D341Med (cell line): ENCODE measurements around the gene UBE2A.

Experiments used
- DNase-seq: peaks from one replicate; pipeline ENCODE4 v3.0.0; 2012; ENCODE audit warnings: low spot score

The UBE2A gene

DNA sequence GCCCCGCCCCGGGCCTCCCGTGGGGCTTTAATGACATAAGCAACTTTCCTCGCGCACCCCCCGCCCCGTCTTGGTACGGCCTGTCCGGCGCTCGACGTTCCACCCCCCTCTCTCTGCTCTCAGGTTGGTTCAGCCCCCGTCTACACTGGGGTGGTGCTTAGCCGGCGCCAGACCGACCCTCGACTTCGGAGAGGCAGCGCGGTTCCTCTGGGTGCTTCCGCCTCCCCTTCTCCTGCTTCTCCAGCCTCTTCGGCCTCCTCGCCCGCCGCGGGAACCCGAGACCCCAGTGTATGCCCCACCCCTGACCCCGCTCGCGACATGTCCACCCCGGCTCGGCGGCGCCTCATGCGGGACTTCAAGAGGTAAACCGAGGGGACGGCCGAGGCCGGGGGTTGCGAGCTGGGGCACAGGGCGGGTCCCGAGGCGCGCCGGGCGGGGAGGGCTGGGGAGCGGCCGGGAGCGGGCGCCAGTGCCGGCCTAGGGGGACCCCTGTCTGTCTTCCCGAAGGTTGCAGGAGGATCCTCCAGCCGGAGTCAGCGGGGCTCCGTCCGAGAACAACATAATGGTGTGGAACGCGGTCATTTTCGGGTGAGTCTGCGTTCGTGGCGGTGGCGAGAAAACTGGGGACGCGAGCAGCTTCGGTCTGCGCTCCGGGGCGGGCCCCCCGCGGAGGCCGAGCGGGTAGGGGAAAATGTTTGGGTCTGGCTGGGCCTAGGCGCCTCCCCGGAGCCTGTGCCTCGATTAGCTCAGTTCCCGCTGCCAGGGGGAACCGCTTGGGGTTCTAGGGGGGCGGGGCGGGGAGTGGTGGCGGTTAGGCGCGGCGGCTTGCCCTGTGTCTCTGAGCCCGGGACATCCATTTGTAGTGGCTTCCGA, at the start of gene UBE2A:
UBE2A (plus strand) TSS at position 170 of the 873 bp plus-strand sequence; CDS start at position 319, 149 bp downstream.
- peak; percentile 91 for DNase-seq

DNA sequence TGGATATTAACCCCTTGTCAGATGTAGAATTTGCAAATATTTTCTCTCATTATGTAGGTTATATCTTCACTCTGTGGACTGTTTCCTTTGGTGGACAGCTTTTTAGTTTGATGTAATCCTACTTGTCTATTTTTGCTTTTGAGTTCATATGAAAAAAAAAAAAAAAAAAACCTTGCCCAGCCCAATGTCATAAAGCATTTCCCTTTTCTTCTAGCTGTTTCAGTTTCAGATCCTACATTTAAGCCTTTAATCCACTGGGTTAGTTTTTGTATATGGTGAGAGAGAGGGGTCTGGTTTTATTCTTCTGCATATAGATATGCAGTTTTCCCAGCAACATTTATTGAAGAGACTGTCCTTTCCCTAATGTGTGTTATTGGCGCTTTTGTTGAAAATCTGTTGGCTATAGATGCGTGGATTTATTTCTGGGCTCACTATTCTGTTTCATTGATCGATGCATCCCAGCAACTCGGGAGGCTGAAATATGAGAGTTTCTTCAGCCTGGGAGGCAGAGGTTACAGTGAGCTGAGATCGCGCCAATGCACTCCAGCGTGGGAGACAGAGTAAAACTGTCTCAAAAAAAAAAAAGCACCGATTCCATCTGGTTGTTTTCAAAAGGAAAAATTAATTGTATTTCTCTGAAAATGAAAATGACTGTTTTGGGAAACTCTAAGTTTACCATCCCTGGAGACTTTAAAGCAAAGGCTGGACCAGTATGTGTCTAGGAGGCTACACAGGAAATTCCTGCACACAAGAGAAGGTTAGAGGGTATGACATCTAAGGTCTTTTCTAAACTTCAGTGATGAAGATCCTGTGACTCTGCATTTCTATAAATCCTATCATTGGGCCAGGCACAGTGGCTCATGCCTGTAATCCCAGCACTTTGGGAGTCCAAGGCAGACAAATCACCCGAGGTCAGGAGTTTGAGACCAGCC, 44.8 kb upstream of the UBE2A start:
- no peak for DNase-seq

- no peak for DNase-seq
Observed at GRCh38 chrX:119537487-119537886, 36.9 kb upstream of the UBE2A start.

DNA sequence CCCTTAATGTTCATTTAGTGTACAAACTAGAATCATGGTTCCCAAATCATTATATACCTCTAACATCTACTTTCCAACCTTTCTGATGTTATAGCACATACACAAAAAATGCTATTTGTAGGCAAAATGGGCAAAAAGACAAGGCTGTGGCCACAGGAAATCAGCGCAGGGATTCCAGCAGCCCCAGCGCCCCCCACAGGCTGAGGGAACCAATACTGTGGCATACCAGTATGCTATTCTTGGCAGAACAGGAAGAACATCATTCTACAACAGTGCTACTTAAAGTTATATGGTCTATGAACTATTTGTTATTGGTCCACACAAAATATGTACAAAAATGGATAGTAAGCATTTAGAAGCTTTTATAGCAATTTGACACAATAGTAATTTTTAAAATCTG, 34.5 kb upstream of the UBE2A start:
- peak; percentile 18 for DNase-seq

DNA sequence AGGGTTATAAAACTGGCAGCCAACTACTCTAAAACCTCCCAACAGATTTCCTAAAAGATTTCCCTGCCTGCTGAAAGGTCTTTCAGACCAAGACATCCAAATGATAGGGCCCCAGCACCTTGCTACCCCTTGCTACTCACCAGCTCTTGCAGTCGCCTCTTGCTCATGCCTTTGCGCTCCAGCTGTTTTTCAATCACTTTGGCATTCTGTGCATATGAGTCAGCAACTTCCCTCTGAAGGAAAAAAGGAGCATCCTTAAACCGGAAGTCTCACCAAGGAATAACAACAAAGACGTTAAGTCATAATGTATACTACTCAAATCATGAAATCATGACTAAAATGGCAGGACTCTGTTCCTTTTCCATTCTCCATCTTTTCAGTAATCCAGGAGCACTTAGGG, 33.2 kb upstream of the UBE2A start:
- no peak for DNase-seq

DNA sequence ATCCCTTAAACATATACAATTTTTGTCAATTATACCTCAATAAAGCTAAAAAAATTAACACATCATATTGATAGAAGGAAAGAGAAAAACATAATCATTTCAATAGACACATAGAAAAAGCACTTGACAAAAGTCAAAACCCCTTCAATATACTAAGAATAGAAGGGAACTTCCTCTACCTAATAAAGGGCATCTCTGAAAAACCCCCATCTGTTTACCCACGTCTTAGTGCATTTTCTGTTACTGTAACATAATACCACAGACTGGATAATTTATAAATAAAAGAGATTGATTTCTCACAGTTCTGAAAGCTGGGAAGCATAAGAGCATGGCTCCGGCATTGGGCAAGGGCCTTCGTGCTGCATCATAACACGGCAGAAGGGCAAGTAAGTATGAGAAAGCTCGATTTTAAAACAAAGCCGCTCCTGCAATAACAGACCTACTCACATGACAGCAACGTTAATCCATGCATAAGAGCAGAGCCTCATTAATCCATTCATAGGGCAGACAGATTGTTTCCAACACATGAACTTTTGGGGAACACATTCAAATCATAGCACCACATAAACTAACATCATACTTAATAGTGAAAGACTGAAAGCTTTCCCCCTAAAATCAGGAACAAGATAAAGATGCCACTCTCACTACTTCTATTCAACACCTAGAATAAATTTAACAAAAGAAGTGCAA, 24.9 kb upstream of the UBE2A start:
- peak; percentile 41 for DNase-seq

GRCh38 chrX:119552508-119552907, 21.9 kb upstream of the UBE2A start:
- DNase-seq, result no peak

DNA sequence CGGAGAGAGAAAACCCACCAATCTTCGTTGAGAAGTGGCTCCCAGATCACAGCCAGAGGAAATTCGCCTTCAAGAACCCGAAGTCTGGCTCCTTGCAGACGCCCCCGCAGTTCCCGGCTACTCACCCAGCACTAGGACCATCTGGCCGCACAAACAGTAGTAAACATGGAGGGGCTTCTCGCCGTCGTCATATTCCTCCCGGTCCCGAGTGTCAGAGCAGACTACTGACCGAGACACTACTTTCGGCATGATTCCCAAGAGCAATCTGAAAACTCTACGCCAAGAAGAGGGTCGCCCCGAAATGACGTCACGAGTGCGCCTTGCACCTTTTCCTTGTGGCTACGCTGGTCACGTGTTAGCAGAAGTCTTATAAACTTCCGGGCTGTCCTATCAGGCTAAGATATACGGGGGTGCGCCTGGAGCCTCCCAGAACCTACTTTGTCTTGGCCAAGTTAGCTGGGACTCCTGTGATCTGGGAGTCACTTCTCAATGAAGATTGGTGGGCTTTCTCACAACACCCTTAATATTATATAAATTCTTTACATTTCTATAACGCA, 9.2 kb upstream of the UBE2A start, which contains the start of gene STEEP1:
STEEP1 (minus strand) TSS at position 303 of the 557 bp plus-strand sequence; CDS start at position 249, 54 bp downstream.
- DNase-seq, result peak; percentile 84

DNA sequence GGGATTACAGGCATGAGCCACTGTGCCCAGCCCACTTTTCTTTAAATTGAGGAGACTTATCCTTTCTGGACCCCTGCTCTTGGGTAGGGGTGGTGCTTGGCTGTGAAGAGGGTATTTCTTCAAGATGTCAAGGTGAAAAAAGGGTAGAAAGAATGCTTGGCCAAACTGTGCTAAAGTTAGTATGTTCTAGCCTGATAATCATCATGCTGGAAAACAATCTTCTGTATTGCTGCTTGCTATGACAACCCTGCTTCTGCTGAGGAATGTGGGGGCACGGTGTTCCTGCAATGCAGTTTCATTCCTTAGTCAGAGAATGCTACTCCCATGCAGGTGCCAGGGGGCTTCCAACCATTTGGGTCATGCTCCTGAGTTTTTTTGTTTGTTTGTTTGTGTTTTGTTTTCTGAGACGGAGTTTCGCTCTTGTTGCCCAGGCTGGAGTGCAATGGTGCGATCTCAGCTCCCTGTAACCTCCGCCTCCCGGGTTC, 4.0 kb upstream of the UBE2A start:
- DNase-seq, result no peak

GRCh38 chrX:119573222-119573621, 1.1 kb upstream of the UBE2A start:
- DNase-seq, result no peak

GRCh38 chrX:119573840-119574393, 446 bp upstream of the UBE2A start:
- DNase-seq, result peak; percentile 41

GRCh38 chrX:119579414-119579813, 5.1 kb downstream of the UBE2A start:
- no peak for DNase-seq

DNA sequence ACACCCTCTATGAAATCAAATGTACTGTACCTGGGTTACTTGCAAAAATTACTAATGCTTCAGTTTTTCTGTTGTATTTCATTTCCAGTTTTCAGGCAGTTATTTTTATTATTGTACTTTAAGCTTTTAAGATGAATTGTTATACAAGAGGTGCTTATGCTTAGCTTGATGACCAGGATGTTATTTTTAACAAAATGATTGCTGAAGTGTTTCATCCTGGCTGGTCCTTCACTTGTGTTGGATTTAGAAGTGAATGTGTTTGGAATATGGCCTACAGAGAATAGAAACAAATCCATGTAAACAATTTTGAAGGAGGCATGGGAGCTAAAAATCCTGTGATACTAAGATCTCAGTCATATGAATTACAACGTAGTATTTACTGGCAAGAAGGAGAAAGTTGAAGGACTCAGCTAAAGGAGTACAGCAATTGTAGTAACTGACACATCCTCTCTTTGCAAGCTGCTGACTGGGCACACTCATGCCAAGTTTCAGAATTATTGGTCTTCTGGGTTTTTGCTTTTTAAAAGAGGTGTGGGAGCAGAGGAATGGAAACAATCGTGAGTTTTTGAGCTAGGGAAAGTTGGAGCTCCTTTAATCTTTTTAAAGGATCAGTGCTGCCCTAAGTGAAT, 9.2 kb downstream of the UBE2A start:
- DNase-seq, result no peak

DNA sequence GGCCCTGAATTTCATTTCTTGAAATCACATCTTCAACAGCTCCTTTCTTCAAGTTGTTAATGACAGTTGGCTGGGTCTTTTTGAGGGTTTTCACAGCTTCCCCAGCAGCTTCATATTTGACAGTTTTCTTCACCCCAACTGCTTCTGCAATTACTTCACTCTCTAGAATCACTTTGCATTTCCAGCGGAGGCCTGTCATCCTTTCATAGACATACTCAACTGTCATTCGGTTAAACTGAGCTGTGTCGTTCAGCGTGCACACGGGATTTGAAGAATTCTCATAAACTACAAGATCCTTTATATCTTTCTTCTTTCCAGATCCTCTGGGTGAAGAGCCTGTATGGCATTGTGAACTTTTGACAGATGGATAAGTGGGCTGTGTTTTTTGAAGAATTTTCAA, 15.4 kb downstream of the UBE2A start:
- DNase-seq, result no peak

GRCh38 chrX:119602701-119603255, 28.4 kb downstream of the UBE2A start:
- DNase-seq, result no peak

DNA sequence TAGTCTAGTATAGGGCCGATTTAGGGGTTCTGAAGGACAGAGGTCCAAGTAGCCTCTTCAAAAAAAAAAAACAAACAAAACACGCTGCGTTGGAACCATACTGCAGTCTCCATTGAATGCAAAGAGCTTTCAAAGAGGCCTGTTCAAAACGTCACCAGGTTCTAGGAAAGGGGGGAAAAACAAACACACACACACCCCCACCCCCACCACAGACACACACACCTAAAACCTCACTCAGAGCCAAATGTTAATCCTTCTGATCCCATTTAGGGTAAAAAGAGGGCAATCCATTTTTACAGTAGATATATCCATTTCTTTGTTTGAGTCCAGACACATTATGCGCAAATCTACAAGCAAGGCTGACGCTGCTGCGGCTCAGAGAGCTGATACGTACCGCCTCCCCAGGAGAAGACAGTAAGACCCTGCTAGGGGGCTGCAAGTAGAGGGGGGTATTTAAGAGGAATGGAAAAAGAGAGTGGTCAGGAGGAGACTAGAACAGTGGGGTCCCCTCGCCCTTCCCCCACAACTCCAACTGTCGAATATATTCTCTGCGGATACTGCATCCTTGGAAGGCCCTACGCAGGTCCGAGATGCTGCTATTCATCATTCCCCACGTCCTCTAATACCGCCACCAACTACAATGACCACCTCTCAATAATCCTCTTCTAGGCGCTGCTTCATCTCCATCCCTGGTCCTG, 30.6 kb downstream of the UBE2A start:
- peak; percentile 27 for DNase-seq

GRCh38 chrX:119605464-119606279, 31.3 kb downstream of the UBE2A start:
- DNase-seq, result peak; percentile 59

DNA sequence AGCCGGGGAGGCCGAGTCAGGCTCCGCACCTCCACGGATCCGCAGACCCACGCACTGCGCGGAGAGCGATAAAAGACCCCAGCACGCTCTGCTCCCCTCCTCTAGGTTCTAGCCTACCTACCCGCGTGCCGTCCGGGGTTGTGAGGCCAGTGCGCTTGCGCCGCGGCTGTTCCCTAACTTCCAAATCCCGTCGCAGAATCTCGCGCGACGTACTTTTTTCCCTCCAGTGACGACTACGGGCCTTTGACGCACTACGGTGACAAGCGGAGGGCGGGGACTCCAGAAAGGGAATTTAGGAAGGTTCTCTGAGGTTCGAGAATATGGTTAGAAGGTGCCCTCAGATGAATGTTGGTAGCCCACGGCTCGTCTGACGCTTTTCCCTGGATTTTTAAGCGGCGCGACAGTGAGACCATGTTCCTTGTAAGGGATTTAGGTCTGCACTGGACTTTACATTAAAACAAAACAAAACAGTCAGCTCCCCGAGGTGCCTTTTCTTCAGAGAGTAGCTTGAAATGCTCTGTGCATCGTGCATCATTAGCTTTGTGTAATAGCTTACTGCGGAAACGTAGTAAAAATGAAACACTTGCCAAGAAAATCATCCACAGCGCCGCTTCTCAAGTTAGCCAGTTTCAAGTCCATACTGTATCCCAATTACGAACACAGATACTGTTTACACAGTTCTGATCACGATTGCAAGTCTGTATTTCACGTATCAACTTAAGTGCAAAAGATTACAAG, 32.1 kb downstream of the UBE2A start, which contains the start of gene NKRF:
NKRF (minus strand) TSS at position 145 of the 738 bp plus-strand sequence.
- DNase-seq, result peak; percentile 85
